Suppressor macrophage treated with lipopolysaccharide for 1 hour (primary cell): ENCODE measurements around the gene CENPX.

Experiments
- DNase-seq, 3 donors: peaks; one replicate each; pipeline ENCODE4 v3.0.0-alpha.2; 2020 to 2022

The CENPX gene

GRCh38 chr17:82009413-82009812 is 13.3 kb downstream of the CENPX start:
- no peak for DNase-seq

- no peak for DNase-seq
Observed at GRCh38 chr17:82008941-82009405, 13.7 kb downstream of the CENPX start.

DNA sequence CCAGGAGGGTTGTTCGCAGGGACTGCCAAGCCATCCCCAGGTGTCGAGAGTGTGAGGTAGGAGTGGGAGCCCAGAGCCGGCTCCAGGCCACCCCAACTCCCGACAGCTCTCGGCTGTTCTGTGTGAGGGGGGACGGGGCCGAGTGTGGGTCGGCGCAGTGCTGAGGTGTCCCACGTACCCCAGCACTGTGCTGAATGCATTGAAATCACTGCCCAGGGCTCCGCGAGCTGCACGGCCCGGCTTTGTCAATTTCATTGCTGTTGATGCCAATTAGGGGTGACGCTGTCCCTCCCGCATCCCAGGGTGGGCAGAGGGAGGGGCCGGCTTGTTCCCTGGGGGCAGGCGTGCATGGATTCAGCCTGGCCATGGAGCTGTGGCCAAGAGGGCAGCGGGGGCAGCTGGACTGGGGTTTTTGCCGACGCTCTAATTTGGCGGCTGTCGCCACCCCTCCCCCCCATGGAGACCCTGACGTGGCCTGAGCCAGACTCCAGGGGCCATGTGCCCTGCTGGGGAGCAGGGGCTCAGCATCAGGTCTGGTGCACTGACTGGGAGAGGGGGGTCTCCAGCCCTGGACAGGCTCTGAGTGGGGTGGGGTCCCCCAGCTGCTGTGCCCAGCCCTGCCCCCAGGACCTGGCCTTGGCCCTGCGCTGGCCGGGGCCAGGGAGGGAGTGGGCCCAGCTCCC is 14.3 kb downstream of the CENPX start:
- DNase-seq, result no peak

GRCh38 chr17:82007495-82008257 is 15.0 kb downstream of the CENPX start:
- DNase-seq, result no peak

GRCh38 chr17:82007228-82007494 is 15.5 kb downstream of the CENPX start:
- no peak for DNase-seq

DNA sequence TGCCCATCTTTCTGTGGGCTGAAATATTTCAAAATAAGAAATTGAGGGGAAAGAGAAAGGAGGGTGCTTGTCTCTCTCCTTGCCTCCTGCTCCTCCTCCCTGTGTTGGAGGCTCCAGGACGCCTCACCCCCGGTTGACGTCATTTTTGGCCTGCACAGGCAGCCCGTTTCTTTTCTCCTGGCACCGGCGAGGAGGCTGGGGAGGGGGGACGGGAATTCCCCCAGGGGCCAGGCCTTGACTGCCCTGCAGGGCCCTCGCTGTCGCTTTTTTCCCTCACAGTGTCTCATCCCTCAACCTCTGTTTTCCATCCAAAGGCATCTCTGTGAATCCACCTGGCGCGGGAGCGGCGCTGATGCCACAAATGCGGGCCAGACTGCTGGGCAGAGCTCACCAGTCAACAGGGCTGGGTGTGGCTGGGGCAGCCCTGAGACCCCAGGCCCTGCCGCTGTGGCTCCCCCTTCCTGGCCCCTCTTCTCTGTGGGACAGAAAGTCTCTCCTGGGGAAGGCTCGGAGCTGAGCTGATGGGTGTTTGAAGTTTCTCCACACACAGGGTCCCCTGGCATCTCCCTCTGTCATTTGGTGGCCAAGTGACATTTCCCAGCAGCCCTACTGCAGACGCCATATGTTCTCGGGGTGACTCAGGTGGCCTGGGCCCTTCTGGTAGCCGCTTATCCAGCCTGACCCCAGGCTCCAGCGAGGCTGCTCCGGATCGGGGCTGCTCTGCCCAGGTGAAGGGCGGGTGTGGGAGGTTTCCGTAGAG is 16.0 kb downstream of the CENPX start:
- no peak for DNase-seq

GRCh38 chr17:82005701-82006348 is 16.9 kb downstream of the CENPX start:
- DNase-seq, result no peak

DNA sequence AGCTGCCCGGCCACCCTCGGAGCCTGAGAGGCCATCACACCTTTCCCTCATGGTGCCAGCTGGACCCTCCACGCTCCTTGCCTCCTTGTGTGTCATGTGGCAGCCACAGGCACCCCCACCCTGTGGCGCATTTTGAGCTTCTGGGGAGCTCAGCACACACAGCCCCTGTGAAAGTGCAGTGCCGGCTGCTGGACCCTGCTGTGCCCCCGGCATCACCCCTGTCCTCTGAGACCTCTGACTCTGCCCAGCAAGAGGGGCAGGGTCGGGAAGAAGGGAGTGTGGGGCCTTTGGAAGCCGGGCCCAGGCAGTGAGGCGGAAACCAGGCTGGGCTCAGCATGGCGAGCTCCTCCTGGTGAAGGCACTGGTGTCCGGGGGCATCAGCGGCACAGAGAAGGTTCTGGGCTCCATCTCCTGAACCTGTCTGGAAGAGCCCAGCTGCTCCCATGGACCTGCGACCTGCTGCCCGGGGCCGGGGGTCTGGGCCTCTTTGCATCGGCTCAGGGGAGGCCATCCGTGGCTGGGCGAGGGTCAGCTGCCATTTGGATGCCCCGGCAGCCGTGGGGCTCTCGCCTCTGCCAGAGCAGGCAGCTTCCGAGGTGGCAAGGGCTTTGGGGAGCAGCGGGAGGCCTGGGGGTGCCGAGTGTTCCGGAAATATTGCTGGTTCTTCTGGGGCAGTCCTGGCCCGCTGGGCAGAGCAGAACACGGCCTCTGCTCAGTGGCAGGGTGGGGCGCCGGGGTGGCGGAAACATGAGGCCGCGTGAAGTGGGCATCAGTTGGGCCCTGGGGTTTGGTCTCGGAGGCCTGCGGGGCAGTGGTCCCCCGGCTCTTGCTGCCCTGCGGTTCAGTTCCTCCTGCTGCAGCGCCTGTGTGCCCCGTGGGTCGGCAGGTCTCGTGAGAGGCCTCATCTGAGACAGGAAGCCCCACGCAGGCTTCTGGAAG is 17.9 kb downstream of the CENPX start:
- no peak for DNase-seq

DNA sequence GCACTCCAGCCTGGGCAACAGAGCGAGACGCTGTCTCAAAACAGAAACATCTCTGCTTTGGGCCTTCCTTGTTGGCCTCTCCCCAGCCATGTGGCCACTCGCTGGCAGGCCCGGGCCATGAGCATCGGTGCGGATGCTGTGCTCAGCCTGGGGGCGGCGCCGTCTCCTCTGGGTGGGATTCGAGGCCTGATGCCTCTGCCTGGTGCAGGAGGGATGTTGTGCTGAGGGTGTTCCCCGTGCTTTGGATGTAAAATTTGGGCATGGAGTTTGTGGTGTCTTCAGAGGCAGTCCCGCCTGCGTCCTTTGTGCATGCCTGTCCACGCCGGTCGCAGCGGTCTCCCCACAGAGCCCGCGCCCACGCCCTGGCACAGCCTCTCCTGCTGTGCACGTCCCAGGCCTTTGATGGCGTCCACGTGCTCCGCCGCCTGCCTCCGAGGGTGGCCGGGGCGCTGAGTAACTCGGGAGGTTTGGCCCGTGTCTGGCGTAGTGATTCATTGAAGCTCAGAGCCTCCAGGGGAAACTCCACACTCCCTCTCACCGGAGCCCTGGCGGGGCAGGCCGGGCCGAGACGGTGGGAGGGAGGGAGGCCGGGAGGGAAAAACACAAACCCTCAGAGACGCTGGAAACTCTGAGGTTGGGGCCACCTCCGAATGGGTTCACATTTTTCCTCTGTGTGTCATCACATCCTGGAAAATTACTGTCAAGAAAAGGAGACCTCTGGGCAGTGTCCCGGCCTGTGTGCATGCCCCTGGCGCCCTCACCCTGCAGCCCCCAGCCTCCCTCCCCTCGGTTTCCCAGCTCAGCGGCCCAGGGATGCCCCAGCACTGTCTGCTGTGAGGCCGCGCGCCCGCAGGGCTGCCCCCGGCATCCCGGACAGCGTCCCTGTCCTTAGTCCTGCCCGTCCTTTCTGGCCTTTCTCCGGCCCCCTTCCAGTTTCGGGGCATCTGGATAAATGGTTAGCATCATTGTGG is 19.0 kb downstream of the CENPX start:
- DNase-seq, result no peak

GRCh38 chr17:82001571-82002056 is 21.1 kb downstream of the CENPX start:
- DNase-seq, result no peak

GRCh38 chr17:82000803-82001570 is 21.7 kb downstream of the CENPX start:
- no peak for DNase-seq

GRCh38 chr17:81999976-82000802 is 22.5 kb downstream of the CENPX start:
- no peak for DNase-seq

GRCh38 chr17:81999587-81999975 is 23.1 kb downstream of the CENPX start:
- no peak for DNase-seq

DNA sequence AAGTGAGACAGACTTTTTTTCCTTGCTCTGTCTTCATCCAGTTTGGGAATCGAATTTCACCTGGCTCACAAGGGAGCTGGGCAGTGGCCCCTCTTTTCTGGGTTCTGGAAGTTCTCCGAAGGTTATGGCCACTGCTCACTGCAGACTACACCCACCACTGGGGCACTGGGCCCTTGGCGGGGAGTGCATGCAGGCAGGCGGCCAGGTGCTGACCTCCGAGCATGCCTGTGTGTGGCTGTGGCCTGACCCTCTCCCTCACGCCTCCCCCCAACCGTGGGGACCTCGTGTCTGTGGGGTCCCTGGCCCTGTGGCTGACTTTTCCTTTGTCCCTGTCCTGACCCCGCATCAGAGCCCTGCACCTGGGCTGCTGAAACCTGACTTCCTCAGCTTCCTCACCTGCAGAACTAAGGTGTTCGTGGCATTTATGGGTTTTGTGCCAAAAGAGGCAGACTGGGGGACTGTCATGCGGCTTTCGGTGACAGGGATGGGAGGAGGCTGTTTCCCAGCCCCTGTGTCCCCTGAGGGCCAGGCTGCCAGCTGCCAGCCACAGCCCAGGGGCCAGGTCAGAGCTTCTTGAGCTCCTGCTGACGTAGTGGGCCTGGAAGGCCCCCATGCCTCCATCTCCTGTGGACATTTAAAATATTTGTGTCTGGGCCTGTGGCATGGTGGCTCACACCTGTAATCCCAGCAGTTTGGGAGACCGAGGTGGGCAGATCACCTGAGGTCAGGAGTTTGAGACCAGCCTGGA is 23.8 kb downstream of the CENPX start:
- no peak for DNase-seq

GRCh38 chr17:81998212-81998611 is 24.5 kb downstream of the CENPX start:
- no peak for DNase-seq

- no peak for DNase-seq
Observed at GRCh38 chr17:81996757-81997441, 25.8 kb downstream of the CENPX start.

DNA sequence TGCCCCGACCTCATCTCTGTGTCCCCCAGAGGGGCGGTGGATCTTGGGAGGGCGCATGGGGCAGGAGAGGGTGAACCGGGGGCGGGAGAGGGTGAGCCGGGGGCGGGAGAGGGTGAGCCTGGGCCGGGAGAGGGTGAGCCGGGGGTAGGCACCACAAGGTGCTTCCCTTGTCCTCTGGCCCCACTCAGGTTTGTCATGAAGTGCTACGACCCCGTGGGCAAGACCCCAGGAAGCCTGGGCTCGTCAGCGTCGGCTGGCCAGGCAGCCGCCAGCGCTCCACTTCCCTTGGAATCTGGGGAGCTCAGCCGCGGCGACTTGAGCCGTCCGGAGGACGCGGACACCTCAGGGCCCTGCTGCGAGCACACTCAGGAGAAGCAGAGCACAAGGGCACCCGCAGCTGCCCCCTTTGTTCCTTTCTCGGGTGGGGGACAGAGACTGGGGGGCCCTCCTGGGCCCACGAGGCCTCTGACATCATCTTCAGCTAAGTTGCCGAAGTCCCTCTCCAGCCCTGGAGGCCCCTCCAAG is 26.4 kb downstream of the CENPX start:
- no peak for DNase-seq
